HepG2 (cell line): ENCODE results near the gene IL12A. TPM values are rescaled to one million over a fixed set of nuclear protein-coding genes. Genes with fewer than 3 reads are reported as not detected.
A peak's percentile ranks its signal among the peaks of the same experiment; 100 is the strongest.

Experiments
- ASH2L ChIP-seq: fragments of 300-600, 200-600 bp; sonication (generic); IDR thresholded peaks from 2 replicates; pipeline ENCODE4 v1.7.0; 2017; ENCODE audit warnings: low read depth, mild to moderate bottlenecking, moderate library complexity, mixed read lengths, low read length; ENCODE audit not compliant: insufficient read length
- BHLHE40 ChIP-seq: IDR thresholded peaks from 2 replicates; pipeline ENCODE4 v1.6.1; 2011; ENCODE audit warnings: low read length, improper control_type of control experiment
- CREB1 ChIP-seq, 2 experiments: fragments of 450-650 bp in 1 of 2; IDR thresholded peaks; 2 replicates each; pipeline ENCODE4 v1.6.1; 2016 to 2017; ENCODE audit warnings: control low read depth in 1 of 2, mild to moderate bottlenecking in 1 of 2, missing compliant biosample characterization in 1 of 2, missing genetic modification characterization in 1 of 2
- EEA1 ChIP-seq: sonication (generic); formaldehyde crosslinking; IDR thresholded peaks from 2 replicates; pipeline ENCODE4 v1.5.1; 2020; ENCODE audit warnings: mild to moderate bottlenecking, missing genetic modification reagents, borderline replicate concordance
- GATAD2A ChIP-seq: IDR thresholded peaks from 2 replicates; pipeline ENCODE4 v1.6.1; 2016
- HMGA1 ChIP-seq: sonication (generic); formaldehyde crosslinking; conservative IDR thresholded peaks from 2 replicates; pipeline ENCODE4 v1.4.0; 2020; ENCODE audit warnings: missing genetic modification reagents
- KDM1A ChIP-seq: IDR thresholded peaks from 2 replicates; pipeline ENCODE4 v1.6.1; 2016; ENCODE audit warnings: missing compliant biosample characterization
- NR2F2 ChIP-seq: IDR thresholded peaks from 2 replicates; pipeline ENCODE4 v1.6.1; 2012; ENCODE audit warnings: low read depth, inconsistent platforms, borderline replicate concordance
- PITX1 ChIP-seq: sonication (generic); formaldehyde crosslinking; IDR thresholded peaks from 2 replicates; pipeline ENCODE4 v1.5.1; 2020; ENCODE audit warnings: mild to moderate bottlenecking, missing genetic modification reagents
- PLRG1 ChIP-seq: fragments of 450-650 bp; conservative IDR thresholded peaks from 2 replicates; pipeline ENCODE4 v1.6.1; 2016
- RAD21 ChIP-seq: fragments of 450-650 bp; formaldehyde crosslinking; IDR thresholded peaks from 2 replicates; pipeline ENCODE4 v1.5.0; 2020; ENCODE audit warnings: mild to moderate bottlenecking
- SETDB1 ChIP-seq: sonication (generic); formaldehyde crosslinking; IDR thresholded peaks from 2 replicates; pipeline ENCODE4 v1.5.1; 2020; ENCODE audit warnings: missing genetic modification reagents, mild to moderate bottlenecking, borderline replicate concordance
- TBP ChIP-seq: sonication (generic); formaldehyde crosslinking; IDR thresholded peaks from 2 replicates; pipeline ENCODE4 v1.5.0; 2020; ENCODE audit warnings: missing genetic modification reagents
- ZNF251 ChIP-seq: sonication (generic); formaldehyde crosslinking; IDR thresholded peaks from 2 replicates; pipeline ENCODE4 v1.9.0; 2021; ENCODE audit warnings: mild to moderate bottlenecking, missing genetic modification reagents
- ZNF337 ChIP-seq: sonication (generic); formaldehyde crosslinking; IDR thresholded peaks from 2 replicates; pipeline ENCODE4 v1.5.1; 2020; ENCODE audit warnings: missing genetic modification reagents, low read depth, mild to moderate bottlenecking, borderline replicate concordance
- ZNF430 ChIP-seq: sonication (generic); formaldehyde crosslinking; IDR thresholded peaks from 2 replicates; pipeline ENCODE4 v1.9.0; 2021; ENCODE audit warnings: mild to moderate bottlenecking, missing genetic modification reagents
- ZNF558 ChIP-seq: sonication (generic); formaldehyde crosslinking; IDR thresholded peaks from 2 replicates; pipeline ENCODE4 v1.9.0; 2022; ENCODE audit warnings: mild to moderate bottlenecking, missing genetic modification reagents, borderline replicate concordance
- ZNF790 ChIP-seq: sonication (generic); formaldehyde crosslinking; IDR thresholded peaks from 2 replicates; pipeline ENCODE4 v1.8.0; 2022; ENCODE audit warnings: missing genetic modification reagents, mild to moderate bottlenecking, borderline replicate concordance
- polyA plus RNA-seq, 8 experiments: library from polyadenylated mRNA; depleted of rRNA in 3 of 8; stranded (reverse) in 7 of 8; unstranded in 1 of 8; fragments of >200 nt; fragmentation: Illumina TruSeq in 4 of 8; extraction: Trizol in 4 of 8; gene quantifications; 2 replicates each; pipeline versions ENCODE4 v1.2.1 to v1.2.3, GENCODE V29; 2011 to 2016; ENCODE audit warnings: low read depth in 4 of 8, missing spikeins in 1 of 8, mixed read lengths in 1 of 8; ENCODE audit not compliant: insufficient read depth in 1 of 8
- total RNA-seq, 5 experiments: library from RNA; depleted of rRNA; stranded (reverse); fragments of >200 nt; fragmentation: Illumina TruSeq; extraction: Trizol; gene quantifications; 2 replicates each; pipeline ENCODE4 v1.2.3, GENCODE V29; 2016; ENCODE audit warnings: low read depth in 1 of 5
- TF ChIP-seq, protein P1 (sequence below): sonication (generic); formaldehyde crosslinking; IDR thresholded peaks from 2 replicates; pipeline ENCODE4 v1.4.0; 2020; ENCODE audit warnings: missing genetic modification reagents, mild to moderate bottlenecking, borderline replicate concordance
- TF ChIP-seq, protein P2 (sequence below): sonication (generic); formaldehyde crosslinking; IDR thresholded peaks from 2 replicates; pipeline ENCODE4 v1.4.0; 2020; ENCODE audit warnings: missing genetic modification reagents
- TF ChIP-seq, protein P3 (sequence below): sonication (generic); formaldehyde crosslinking; IDR thresholded peaks from 2 replicates; pipeline ENCODE4 v1.5.1; 2020; ENCODE audit warnings: mild to moderate bottlenecking, missing genetic modification reagents, moderate library complexity

Gene IL12A
- total and polyA plus RNA-seq, 2 of the 13 experiments (the other 11 are each of a cell fraction or from before 2014, with no cell fraction given) = 0.36 to 1.1 TPM

DNA sequence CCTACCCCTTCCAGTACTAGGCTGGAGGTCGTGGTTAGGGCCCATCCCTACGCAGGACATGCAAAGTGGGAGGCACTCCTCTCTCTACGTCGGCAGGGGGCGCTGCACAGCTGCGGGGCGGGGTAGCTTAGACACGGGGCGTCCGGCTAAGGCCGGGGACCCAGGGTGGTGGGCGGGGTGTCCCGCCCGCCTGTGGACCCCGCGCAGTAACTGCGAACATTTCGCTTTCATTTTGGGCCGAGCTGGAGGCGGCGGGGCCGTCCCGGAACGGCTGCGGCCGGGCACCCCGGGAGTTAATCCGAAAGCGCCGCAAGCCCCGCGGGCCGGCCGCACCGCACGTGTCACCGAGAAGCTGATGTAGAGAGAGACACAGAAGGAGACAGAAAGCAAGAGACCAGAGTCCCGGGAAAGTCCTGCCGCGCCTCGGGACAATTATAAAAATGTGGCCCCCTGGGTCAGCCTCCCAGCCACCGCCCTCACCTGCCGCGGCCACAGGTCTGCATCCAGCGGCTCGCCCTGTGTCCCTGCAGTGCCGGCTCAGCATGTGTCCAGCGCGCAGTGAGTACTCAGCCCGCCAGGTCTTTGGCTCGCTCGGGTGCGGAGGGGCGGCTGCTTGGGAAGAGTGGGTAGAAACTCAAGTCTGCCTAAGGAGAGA is at the start of gene IL12A (continued):
- TF ChIP-seq, protein P1, sequence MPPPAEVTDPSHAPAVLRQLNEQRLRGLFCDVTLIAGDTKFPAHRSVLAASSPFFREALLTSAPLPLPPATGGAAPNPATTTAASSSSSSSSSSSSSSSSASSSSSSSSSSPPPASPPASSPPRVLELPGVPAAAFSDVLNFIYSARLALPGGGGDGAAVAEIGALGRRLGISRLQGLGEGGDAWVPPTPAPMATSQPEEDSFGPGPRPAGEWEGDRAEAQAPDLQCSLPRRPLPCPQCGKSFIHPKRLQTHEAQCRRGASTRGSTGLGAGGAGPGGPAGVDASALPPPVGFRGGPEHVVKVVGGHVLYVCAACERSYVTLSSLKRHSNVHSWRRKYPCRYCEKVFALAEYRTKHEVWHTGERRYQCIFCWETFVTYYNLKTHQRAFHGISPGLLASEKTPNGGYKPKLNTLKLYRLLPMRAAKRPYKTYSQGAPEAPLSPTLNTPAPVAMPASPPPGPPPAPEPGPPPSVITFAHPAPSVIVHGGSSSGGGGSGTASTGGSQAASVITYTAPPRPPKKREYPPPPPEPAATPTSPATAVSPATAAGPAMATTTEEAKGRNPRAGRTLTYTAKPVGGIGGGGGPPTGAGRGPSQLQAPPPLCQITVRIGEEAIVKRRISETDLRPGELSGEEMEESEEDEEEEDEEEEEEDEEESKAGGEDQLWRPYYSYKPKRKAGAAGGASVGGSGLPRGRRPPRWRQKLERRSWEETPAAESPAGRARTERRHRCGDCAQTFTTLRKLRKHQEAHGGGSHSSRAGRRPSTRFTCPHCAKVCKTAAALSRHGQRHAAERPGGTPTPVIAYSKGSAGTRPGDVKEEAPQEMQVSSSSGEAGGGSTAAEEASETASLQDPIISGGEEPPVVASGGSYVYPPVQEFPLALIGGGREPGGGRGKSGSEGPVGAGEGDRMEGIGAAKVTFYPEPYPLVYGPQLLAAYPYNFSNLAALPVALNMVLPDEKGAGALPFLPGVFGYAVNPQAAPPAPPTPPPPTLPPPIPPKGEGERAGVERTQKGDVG (CRISPR knock-in tag) = no peak
- TF ChIP-seq BHLHE40 = 0 out of 2 replicates have a peak, but pooled peaks have one; percentile 9
- 0 out of 2 replicates have a peak, but pooled peaks have one; percentile 45 for TF ChIP-seq ZNF790 (CRISPR knock-in tag)
- peak; percentile 63; the same call in 1 of the 2 replicates for TF ChIP-seq GATAD2A (CRISPR knock-in tag)
- TF ChIP-seq TBP (CRISPR knock-in tag) = no peak
- TF ChIP-seq, protein P2, sequence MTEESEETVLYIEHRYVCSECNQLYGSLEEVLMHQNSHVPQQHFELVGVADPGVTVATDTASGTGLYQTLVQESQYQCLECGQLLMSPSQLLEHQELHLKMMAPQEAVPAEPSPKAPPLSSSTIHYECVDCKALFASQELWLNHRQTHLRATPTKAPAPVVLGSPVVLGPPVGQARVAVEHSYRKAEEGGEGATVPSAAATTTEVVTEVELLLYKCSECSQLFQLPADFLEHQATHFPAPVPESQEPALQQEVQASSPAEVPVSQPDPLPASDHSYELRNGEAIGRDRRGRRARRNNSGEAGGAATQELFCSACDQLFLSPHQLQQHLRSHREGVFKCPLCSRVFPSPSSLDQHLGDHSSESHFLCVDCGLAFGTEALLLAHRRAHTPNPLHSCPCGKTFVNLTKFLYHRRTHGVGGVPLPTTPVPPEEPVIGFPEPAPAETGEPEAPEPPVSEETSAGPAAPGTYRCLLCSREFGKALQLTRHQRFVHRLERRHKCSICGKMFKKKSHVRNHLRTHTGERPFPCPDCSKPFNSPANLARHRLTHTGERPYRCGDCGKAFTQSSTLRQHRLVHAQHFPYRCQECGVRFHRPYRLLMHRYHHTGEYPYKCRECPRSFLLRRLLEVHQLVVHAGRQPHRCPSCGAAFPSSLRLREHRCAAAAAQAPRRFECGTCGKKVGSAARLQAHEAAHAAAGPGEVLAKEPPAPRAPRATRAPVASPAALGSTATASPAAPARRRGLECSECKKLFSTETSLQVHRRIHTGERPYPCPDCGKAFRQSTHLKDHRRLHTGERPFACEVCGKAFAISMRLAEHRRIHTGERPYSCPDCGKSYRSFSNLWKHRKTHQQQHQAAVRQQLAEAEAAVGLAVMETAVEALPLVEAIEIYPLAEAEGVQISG (CRISPR knock-in tag) = 0 out of 2 replicates have a peak, but pooled peaks have one; percentile 26
- TF ChIP-seq EEA1 (CRISPR knock-in tag) = no peak
- no peak for TF ChIP-seq SETDB1
- no peak for TF ChIP-seq ZNF337 (CRISPR knock-in tag)
- no peak for TF ChIP-seq KDM1A (CRISPR knock-in tag)
- TF ChIP-seq NR2F2 = no peak
- TF ChIP-seq ASH2L = peak; percentile 42
- TF ChIP-seq ZNF430 (CRISPR knock-in tag) = no peak
- peak; percentile 54 for TF ChIP-seq PITX1
- no peak for TF ChIP-seq PLRG1
- no peak for TF ChIP-seq ZNF558 (CRISPR knock-in tag)
- TF ChIP-seq CREB1 (IDR thresholded peaks at IDR 0.05) = no peak
- TF ChIP-seq CREB1 (CRISPR knock-in tag; IDR thresholded peaks at IDR 0.05) = no peak
- TF ChIP-seq RAD21 = peak; percentile 69
- TF ChIP-seq, protein P3, sequence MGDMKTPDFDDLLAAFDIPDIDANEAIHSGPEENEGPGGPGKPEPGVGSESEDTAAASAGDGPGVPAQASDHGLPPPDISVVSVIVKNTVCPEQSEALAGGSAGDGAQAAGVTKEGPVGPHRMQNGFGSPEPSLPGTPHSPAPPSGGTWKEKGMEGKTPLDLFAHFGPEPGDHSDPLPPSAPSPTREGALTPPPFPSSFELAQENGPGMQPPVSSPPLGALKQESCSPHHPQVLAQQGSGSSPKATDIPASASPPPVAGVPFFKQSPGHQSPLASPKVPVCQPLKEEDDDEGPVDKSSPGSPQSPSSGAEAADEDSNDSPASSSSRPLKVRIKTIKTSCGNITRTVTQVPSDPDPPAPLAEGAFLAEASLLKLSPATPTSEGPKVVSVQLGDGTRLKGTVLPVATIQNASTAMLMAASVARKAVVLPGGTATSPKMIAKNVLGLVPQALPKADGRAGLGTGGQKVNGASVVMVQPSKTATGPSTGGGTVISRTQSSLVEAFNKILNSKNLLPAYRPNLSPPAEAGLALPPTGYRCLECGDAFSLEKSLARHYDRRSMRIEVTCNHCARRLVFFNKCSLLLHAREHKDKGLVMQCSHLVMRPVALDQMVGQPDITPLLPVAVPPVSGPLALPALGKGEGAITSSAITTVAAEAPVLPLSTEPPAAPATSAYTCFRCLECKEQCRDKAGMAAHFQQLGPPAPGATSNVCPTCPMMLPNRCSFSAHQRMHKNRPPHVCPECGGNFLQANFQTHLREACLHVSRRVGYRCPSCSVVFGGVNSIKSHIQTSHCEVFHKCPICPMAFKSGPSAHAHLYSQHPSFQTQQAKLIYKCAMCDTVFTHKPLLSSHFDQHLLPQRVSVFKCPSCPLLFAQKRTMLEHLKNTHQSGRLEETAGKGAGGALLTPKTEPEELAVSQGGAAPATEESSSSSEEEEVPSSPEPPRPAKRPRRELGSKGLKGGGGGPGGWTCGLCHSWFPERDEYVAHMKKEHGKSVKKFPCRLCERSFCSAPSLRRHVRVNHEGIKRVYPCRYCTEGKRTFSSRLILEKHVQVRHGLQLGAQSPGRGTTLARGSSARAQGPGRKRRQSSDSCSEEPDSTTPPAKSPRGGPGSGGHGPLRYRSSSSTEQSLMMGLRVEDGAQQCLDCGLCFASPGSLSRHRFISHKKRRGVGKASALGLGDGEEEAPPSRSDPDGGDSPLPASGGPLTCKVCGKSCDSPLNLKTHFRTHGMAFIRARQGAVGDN (CRISPR knock-in tag) = peak; percentile 75
- no peak for TF ChIP-seq HMGA1 (CRISPR knock-in tag)
- no peak for TF ChIP-seq ZNF251 (CRISPR knock-in tag)
